GM12873 (cell line): Measurements from ENCODE around the gene APBA2.

ENCODE experiments used
- TF ChIP-seq, protein P1 (sequence below): IDR thresholded peaks from 2 replicates; pipeline ENCODE4 v1.5.1; 2012; ENCODE audit warnings: low read depth, mild to moderate bottlenecking, moderate library complexity, low read length, control low read depth; ENCODE audit not compliant: insufficient read depth; ENCODE audit errors: missing control alignments

The APBA2 gene

DNA sequence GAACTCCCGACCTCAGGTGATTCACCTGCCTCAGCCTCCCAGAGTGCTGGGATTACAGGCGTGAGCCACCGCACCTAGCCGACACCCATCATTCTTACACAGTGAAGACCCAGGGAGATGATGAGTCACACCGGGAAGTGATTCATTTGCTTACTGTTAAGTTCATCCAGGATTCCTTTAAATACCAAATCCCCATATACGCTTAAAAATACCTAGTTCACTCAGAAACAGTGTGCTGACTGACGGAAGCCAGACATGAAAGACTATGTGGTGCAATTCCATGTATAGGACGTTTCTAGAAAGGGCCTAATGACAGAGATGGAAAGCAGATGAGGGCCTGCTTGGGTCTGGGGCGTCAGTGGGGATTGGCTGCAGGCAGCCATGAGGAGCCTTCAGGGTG, 75.2 kb downstream of the APBA2 start:
- TF ChIP-seq, protein P1, sequence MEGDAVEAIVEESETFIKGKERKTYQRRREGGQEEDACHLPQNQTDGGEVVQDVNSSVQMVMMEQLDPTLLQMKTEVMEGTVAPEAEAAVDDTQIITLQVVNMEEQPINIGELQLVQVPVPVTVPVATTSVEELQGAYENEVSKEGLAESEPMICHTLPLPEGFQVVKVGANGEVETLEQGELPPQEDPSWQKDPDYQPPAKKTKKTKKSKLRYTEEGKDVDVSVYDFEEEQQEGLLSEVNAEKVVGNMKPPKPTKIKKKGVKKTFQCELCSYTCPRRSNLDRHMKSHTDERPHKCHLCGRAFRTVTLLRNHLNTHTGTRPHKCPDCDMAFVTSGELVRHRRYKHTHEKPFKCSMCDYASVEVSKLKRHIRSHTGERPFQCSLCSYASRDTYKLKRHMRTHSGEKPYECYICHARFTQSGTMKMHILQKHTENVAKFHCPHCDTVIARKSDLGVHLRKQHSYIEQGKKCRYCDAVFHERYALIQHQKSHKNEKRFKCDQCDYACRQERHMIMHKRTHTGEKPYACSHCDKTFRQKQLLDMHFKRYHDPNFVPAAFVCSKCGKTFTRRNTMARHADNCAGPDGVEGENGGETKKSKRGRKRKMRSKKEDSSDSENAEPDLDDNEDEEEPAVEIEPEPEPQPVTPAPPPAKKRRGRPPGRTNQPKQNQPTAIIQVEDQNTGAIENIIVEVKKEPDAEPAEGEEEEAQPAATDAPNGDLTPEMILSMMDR = no peak

DNA sequence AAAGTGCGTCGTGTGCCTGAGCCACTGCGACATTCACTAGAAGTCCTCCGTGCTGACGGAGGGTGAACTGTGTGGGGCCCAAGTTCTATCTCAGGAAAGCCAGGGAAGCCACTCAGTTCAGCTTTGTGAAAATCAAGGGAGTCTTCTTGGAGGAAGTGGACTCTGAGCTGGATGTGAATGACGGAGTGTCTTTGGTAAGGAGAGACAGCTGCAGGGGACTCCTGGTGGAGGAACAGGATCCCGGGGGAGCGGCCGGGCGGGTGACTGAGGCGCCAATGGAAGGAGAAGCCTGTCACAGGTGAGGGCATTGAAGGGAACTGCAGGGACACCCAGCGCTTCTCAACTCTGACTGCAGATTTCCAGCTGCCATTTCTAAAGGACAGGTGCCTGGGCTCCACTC, 75.6 kb downstream of the APBA2 start:
- TF ChIP-seq, protein P1 = no peak

DNA sequence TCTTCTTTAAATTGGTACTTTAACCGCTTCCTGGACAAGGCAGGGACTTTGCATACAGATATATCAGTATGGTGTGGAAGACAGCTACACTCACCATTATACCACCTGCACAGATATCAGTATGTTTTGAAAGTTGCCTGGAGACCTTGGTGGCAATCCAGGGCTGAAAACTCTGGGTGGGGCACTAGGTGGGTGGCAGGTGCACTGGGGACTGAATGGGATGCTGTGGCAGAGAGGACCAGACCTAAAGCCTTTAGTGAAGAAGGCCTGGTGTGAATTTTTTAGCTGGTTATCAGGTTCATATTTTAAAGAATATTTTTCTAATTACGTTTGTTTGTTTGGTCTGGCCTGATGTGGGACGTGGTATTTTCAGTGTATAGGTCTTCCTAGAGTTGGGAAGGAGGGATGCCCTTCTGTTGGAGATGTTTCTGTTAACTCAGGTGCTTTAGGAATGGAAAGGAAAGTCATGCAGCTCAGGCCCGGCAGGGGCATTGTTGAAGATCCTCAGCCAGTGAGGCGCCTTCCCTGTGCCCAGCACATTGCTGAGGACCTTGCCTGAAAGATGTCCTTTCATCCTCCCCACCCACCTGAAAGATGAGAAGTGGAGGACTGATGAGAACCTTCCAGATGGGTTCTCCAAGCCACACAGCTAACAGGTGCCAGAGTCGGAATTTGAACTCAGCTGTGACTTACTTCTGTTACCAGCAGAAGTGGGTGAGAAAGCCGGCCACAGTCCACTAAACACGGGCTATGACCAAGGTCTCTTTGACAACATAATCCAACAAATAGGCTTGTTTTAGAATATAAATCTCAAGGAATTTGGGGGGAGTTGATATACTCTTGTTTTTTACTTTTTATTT, 77.3 kb downstream of the APBA2 start:
- TF ChIP-seq, protein P1 = no peak

DNA sequence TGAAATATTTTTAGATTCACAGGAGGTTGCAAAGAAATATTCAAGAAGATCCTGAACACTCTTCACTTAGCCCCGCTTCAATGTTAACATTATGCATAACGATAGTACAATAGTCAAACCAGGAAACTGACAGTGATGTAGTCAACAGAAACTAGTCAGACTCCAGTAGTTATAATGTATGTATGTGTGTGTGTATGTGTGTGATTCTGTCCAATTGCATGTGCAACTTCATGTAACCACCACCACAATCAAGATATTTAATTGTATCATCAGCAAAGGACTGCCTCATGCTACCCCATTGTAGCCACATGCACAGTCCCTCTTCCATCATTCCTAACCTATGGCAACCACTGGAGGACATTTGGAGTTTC, 77.9 kb downstream of the APBA2 start:
- TF ChIP-seq, protein P1 = no peak

DNA sequence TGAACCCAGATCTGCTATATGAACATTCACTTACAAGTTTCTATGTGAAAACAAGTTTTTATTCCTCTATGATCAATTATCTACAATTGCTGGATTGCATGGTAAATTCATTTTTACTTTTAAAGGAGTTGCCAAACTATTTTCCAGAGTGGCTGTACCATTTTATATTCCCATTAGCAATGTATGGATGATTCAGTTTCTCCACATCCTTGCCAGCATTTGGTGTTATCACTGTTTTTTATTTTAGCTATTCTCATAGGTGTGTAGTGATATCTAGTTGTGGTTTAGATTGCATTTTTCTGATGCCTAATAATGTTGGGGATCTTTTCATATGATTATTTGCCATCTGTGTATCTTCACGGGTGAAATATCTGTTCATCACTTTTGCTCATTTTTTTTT, 78.3 kb downstream of the APBA2 start:
- TF ChIP-seq, protein P1 = no peak

DNA sequence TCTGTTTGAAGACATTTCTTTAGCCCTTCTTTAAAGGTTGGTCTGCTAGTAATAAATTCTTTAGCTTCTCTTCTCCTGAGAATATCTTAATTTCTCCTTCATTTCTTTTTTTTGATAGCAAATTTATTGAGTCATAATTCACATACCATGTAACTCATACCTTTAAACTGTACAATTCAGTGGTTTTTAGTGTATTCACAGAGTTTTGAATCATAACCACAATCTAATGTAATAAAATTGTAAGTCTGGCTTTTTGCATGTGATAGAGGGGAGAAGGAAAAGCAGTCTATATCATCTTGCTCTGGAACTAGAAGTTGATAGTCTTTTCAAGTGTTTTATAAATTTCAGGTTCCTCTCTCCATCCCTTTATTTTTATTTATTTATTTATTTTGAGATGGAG, 81.3 kb downstream of the APBA2 start:
- TF ChIP-seq, protein P1 = no peak

DNA sequence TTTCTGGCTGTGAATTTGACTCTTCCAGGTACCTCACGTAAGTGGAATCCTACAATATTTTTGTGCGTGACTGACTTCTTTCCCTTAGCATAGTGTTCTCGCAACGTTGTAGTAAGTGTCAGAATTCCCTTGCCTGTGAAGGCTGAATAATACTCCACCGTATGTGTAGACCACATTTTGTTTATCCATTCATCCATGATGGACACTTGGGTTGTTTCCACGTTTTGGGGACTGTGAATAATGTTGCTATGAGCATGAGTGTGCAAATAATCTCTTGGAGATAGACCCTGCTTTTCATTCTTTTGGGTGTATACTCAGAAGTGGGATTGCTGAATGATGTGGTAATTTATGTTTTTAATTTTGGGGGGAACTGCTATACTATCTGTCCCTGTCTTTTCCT, 82.2 kb downstream of the APBA2 start:
- TF ChIP-seq, protein P1 = no peak
